ENCODE results near the gene GOLGA7B.

GOLGA7B gene

DNA sequence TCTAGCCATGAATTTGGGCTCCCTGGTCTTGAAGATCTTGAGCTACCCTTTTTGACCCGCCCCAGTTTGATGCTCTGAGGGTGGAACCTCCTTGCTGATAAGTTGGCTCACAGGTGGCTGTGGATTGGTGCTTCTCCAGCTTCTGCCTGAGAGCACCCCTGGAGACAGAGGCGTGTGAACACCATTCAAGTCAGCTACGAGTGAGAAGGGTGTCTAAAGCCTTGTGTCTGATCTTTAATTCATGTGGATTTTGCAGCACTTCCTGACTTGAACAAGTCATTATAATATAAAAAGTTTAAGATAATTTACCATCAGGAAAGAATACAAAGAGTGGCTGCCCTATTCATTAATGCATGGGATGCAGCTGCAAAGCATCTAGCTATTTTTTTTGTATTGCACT, 37.7 kb upstream of the GOLGA7B start:
- in situ Hi-C loops (cut with HindIII; ENCODE audit: low sequenced_read_pairs) = no loop called here
- H3K4me3 ChIP-seq (ENCODE audit: low read depth, low read length) = no peak overlapping the region

DNA sequence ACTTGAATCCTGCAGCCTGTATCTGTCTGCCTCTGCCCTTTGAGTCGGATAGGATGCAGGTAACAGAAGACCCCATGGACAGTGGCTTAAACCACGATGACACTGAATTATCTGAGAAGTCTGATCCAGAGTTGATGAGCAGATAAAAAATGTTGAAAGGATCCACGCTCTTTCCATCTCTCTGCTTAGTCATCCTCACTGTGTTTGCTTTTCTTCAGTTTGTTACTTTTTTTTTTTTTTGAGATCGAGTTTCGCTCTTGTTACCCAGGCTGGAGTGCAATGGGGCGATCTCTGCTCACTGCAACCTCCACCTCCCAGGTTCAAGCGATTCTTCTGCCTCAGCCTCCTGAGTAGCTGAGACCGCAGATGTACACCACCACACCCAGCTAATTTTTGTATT, 36.9 kb upstream of the GOLGA7B start:
- no peak overlapping the region for H3K4me3 ChIP-seq (ENCODE audit: low read depth, low read length)
- in situ Hi-C loops (cut with HindIII; ENCODE audit: low sequenced_read_pairs) = no loop called here
- TF ChIP-seq, protein P1, sequence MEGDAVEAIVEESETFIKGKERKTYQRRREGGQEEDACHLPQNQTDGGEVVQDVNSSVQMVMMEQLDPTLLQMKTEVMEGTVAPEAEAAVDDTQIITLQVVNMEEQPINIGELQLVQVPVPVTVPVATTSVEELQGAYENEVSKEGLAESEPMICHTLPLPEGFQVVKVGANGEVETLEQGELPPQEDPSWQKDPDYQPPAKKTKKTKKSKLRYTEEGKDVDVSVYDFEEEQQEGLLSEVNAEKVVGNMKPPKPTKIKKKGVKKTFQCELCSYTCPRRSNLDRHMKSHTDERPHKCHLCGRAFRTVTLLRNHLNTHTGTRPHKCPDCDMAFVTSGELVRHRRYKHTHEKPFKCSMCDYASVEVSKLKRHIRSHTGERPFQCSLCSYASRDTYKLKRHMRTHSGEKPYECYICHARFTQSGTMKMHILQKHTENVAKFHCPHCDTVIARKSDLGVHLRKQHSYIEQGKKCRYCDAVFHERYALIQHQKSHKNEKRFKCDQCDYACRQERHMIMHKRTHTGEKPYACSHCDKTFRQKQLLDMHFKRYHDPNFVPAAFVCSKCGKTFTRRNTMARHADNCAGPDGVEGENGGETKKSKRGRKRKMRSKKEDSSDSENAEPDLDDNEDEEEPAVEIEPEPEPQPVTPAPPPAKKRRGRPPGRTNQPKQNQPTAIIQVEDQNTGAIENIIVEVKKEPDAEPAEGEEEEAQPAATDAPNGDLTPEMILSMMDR (IDR thresholded peaks at IDR 0.05; ENCODE audit: low read depth, low read length, missing control alignments) = no peak
- DNase-seq (ENCODE audit: low read depth) = no peak

More for the DNA sequence above, 37.7 kb upstream of the GOLGA7B start:
- no peak for DNase-seq (ENCODE audit: low read depth)
- TF ChIP-seq, protein P1 (IDR thresholded peaks at IDR 0.05; ENCODE audit: low read depth, low read length, missing control alignments) = no peak

GRCh38 chr10:97813311-97813710, 36.3 kb upstream of the GOLGA7B start:
- no peak overlapping the region for H3K4me3 ChIP-seq (ENCODE audit: low read depth, low read length)
- TF ChIP-seq, protein P1 (IDR thresholded peaks at IDR 0.05; ENCODE audit: low read depth, low read length, missing control alignments) = no peak
- in situ Hi-C loops (cut with HindIII; ENCODE audit: low sequenced_read_pairs) = no loop called here
- DNase-seq (ENCODE audit: low read depth) = no peak

GRCh38 chr10:97814996-97815395, 34.6 kb upstream of the GOLGA7B start:
- in situ Hi-C loops (cut with HindIII; ENCODE audit: low sequenced_read_pairs) = no loop called here
- no peak for DNase-seq (ENCODE audit: low read depth)
- TF ChIP-seq, protein P1 (IDR thresholded peaks at IDR 0.05; ENCODE audit: low read depth, low read length, missing control alignments) = no peak

DNA sequence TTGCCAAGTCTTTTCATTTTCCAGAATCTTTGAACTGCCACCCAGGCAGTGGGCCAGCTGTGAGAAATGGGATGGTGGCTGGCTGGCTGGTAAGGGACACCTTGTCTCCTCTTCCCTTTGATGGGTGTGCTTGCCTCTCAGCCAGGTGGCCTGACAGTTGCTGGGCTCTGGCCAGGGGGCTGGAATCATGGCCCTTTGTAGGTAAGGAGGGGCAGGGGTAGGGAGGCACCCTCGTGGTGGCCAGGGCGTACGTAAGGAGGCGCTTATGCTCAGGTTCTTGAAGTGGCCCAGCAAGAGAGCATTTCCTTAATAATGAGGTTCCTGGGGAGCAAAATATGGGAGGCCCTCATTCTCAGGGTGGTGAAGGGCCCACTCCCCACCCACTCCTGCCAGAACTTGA, 33.0 kb upstream of the GOLGA7B start:
- in situ Hi-C loops (cut with HindIII; ENCODE audit: low sequenced_read_pairs) = no loop called here
- TF ChIP-seq, protein P1 (IDR thresholded peaks at IDR 0.05; ENCODE audit: low read depth, low read length, missing control alignments) = no peak
- DNase-seq (ENCODE audit: low read depth) = no peak
- no peak overlapping the region for H3K4me3 ChIP-seq (ENCODE audit: low read depth, low read length)

More at GRCh38 chr10:97814996-97815395, 34.6 kb upstream of the GOLGA7B start:
- no peak overlapping the region for H3K4me3 ChIP-seq (ENCODE audit: low read depth, low read length)

- TF ChIP-seq, protein P1 (IDR thresholded peaks at IDR 0.05; ENCODE audit: low read depth, low read length, missing control alignments) = no peak
- DNase-seq (ENCODE audit: low read depth) = no peak
- in situ Hi-C loops (cut with HindIII; ENCODE audit: low sequenced_read_pairs) = no loop called here
- no peak overlapping the region for H3K4me3 ChIP-seq (ENCODE audit: low read depth, low read length)
Observed at GRCh38 chr10:97818572-97818971, 31.1 kb upstream of the GOLGA7B start.
